IMR-90 (cell line): Measurements from ENCODE around the gene AVP. TPM values are rescaled to one million over a fixed set of nuclear protein-coding genes. Genes with fewer than 3 reads are reported as not detected.

Source experiments
- ATAC-seq: fragments of 200-7000 bp; cut with Tn5 transposase; 2 replicates; pipeline ENCODE4 v1.9.1; 2020; ENCODE audit warnings: low read depth, mild to moderate bottlenecking, moderate library complexity
- BruUV-seq: library from RNA; stranded (reverse); fragments of 400-500 nt; replicated peaks from 2 replicates; lab custom pipeline; 2021; lab: Mats Ljungman, UMichigan
- CTCF ChIA-PET: fragments of 300-600 bp; formaldehyde crosslinking; extraction: SDS; loops from one replicate; lab custom pipeline; 2021; ENCODE audit warnings: antibody characterized with exemption; lab: Yijun Ruan, JAX
- POLR2A ChIA-PET: fragments of 300-600 bp; sonication (Branson Sonifier 250); formaldehyde crosslinking; loops from one replicate; lab custom pipeline; 2022; ENCODE audit warnings: antibody characterized with exemption; ENCODE audit not compliant: unreplicated experiment; lab: Charles Lee
- DNase-seq: peaks from one replicate; pipeline ENCODE4 v3.0.0; 2013
- H2AFZ ChIP-seq: replicated peaks from 2 replicates; pipeline ENCODE3; 2013; ENCODE audit warnings: low read length, mild to moderate bottlenecking; ENCODE audit not compliant: poor library complexity
- H2AK5ac ChIP-seq: 2 replicates; pipeline ENCODE4 v1.6.1; 2013; ENCODE audit warnings: low read depth, low read length, inconsistent platforms
- H2AK9ac ChIP-seq: replicated peaks from 2 replicates; pipeline ENCODE3; 2013; ENCODE audit warnings: mild to moderate bottlenecking, low read depth, low read length, moderate library complexity; ENCODE audit not compliant: poor library complexity
- H2BK120ac ChIP-seq: 2 replicates; pipeline ENCODE4 v1.6.1; 2013; ENCODE audit warnings: low read depth, low read length, inconsistent platforms
- H2BK15ac ChIP-seq: 3 replicates; pipeline ENCODE4 v1.6.1; 2013; ENCODE audit warnings: low read depth, low read length, inconsistent platforms
- H2BK20ac ChIP-seq: 2 replicates; pipeline ENCODE4 v1.6.1; 2013; ENCODE audit warnings: low read depth, mild to moderate bottlenecking, inconsistent platforms, low read length, moderate library complexity
- H2BK5ac ChIP-seq: 2 replicates; pipeline ENCODE4 v1.6.1; 2013; ENCODE audit warnings: mild to moderate bottlenecking, low read depth, low read length, inconsistent platforms; ENCODE audit not compliant: poor library complexity, severe bottlenecking
- H3K14ac ChIP-seq: replicated peaks from 2 replicates; pipeline ENCODE4 v1.6.1; 2013; ENCODE audit warnings: low read depth, low read length, inconsistent platforms
- H3K18ac ChIP-seq: 2 replicates; pipeline ENCODE4 v1.6.1; 2013; ENCODE audit warnings: low read depth, low read length, control low read depth
- H3K23ac ChIP-seq: 2 replicates; pipeline ENCODE4 v1.6.1; 2013; ENCODE audit warnings: low read depth, low read length, inconsistent platforms
- H3K27ac ChIP-seq: 2 replicates; pipeline ENCODE4 v1.5.1; 2013; ENCODE audit warnings: mild to moderate bottlenecking, control low read depth, low read length; ENCODE audit not compliant: insufficient read depth
- H3K27me3 ChIP-seq: 2 replicates; pipeline ENCODE4 v1.6.1; 2013; ENCODE audit warnings: low read length; ENCODE audit not compliant: control insufficient read depth, insufficient read depth
- H3K36me3 ChIP-seq: 2 replicates; pipeline ENCODE4 v1.6.1; 2013; ENCODE audit warnings: low read length, mixed read lengths; ENCODE audit not compliant: control insufficient read depth, insufficient read depth
- H3K4ac ChIP-seq: 2 replicates; pipeline ENCODE4 v1.6.1; 2013; ENCODE audit warnings: low read depth, low read length, inconsistent platforms
- H3K4me1 ChIP-seq: 2 replicates; pipeline ENCODE4 v1.6.1; 2013; ENCODE audit warnings: low read length, mixed read lengths; ENCODE audit not compliant: control insufficient read depth, insufficient read depth
- H3K4me2 ChIP-seq: 2 replicates; pipeline ENCODE4 v1.6.1; 2013; ENCODE audit warnings: low read depth, mild to moderate bottlenecking, control low read depth, low read length, moderate library complexity
- H3K4me3 ChIP-seq: 2 replicates; pipeline ENCODE4 v1.5.1; 2013; ENCODE audit warnings: low read depth, mild to moderate bottlenecking, control low read depth, low read length, moderate library complexity; ENCODE audit not compliant: insufficient read depth
- H3K56ac ChIP-seq: 2 replicates; pipeline ENCODE4 v1.6.1; 2013; ENCODE audit warnings: low read length, inconsistent platforms; ENCODE audit not compliant: insufficient read depth; ENCODE audit errors: extremely low read depth
- H3K79me1 ChIP-seq, 2 experiments: 2 replicates each; pipeline ENCODE4 v1.6.1; 2013; ENCODE audit warnings: low read length in 2 of 2, inconsistent platforms in 1 of 2, low read depth in 1 of 2
- H3K9ac ChIP-seq: 2 replicates; pipeline ENCODE4 v1.6.1; 2013; ENCODE audit warnings: low read depth, low read length, control low read depth
- H3K9me1 ChIP-seq: 2 replicates; pipeline ENCODE4 v1.6.1; 2013; ENCODE audit warnings: low read length, inconsistent platforms; ENCODE audit not compliant: insufficient read depth
- H3K9me3 ChIP-seq: 2 replicates; pipeline ENCODE4 v1.6.1; 2013; ENCODE audit warnings: low read length; ENCODE audit not compliant: control insufficient read depth, insufficient read depth
- H4K20me1 ChIP-seq: 2 replicates; pipeline ENCODE4 v1.6.1; 2013; ENCODE audit warnings: low read length, inconsistent platforms; ENCODE audit not compliant: insufficient read depth
- H4K5ac ChIP-seq: 2 replicates; pipeline ENCODE4 v1.6.1; 2013; ENCODE audit warnings: mild to moderate bottlenecking, low read depth, low read length, control low read depth
- H4K8ac ChIP-seq, 2 experiments: 2 replicates each; pipeline ENCODE4 v1.6.1; 2013; ENCODE audit warnings: low read depth in 2 of 2, low read length in 2 of 2, control low read depth in 1 of 2, inconsistent platforms in 1 of 2
- H4K91ac ChIP-seq: 2 replicates; pipeline ENCODE4 v1.6.1; 2013; ENCODE audit warnings: low read depth, low read length, inconsistent platforms; ENCODE audit not compliant: insufficient read depth
- CHD1 ChIP-seq: IDR thresholded peaks from 2 replicates; pipeline ENCODE4 v1.6.1; 2012; ENCODE audit warnings: low read depth, low read length, improper control_type of control experiment
- FOS ChIP-seq: fragments of 150-350 bp; IDR thresholded peaks from 2 replicates; pipeline ENCODE4 v1.6.1; 2016; ENCODE audit warnings: low read depth, low read length
- WGBS, 2 experiments: methylation state at CpG; one replicate each; pipeline versions ENCODE4 v1.1.5 to v1.1.7; 2013; ENCODE audit warnings: missing lambda C conversion rate in 2 of 2; ENCODE audit not compliant: insufficient read length in 1 of 2; ENCODE audit errors: extremely low coverage in 2 of 2; 5-methylcytosine and 5-hydroxymethylcytosine counted together
- dilution Hi-C: fragments of 300-500 bp; cut with HindIII; formaldehyde crosslinking; loops from one replicate; pipeline ENCODE4 v1.14.3; 2018; ENCODE audit warnings: low sequenced_read_pairs; ENCODE audit not compliant: unreplicated experiment
- in situ Hi-C: fragments of 300-500 bp; cut with MboI; formaldehyde crosslinking; loops from 3 replicates; pipeline ENCODE4 v1.14.3; 2019; ENCODE audit warnings: low sequenced_read_pairs, inconsistent platforms, mixed read lengths
- intact Hi-C: fragments of 100-400 bp; cut with micrococcal nuclease; formaldehyde crosslinking; loops from 2 replicates; pipeline ENCODE4 v1.10.0; 2022
- polyA plus RNA-seq, 3 experiments: library from polyadenylated mRNA; depleted of rRNA; stranded (reverse); fragments of >200 nt; gene quantifications; 2 replicates each; pipeline ENCODE4 v1.2.3, GENCODE V29; 2012; ENCODE audit warnings: low replicate concordance in 1 of 3
- total RNA-seq: library from RNA; depleted of rRNA; stranded (reverse); fragments of >200 nt; gene quantifications from 2 replicates; pipeline ENCODE4 v1.2.3, GENCODE V29; 2012

The AVP gene
- total and polyA plus RNA-seq, 2 of the 4 experiments (the other 2 are of a cell fraction) = not detected

DNA sequence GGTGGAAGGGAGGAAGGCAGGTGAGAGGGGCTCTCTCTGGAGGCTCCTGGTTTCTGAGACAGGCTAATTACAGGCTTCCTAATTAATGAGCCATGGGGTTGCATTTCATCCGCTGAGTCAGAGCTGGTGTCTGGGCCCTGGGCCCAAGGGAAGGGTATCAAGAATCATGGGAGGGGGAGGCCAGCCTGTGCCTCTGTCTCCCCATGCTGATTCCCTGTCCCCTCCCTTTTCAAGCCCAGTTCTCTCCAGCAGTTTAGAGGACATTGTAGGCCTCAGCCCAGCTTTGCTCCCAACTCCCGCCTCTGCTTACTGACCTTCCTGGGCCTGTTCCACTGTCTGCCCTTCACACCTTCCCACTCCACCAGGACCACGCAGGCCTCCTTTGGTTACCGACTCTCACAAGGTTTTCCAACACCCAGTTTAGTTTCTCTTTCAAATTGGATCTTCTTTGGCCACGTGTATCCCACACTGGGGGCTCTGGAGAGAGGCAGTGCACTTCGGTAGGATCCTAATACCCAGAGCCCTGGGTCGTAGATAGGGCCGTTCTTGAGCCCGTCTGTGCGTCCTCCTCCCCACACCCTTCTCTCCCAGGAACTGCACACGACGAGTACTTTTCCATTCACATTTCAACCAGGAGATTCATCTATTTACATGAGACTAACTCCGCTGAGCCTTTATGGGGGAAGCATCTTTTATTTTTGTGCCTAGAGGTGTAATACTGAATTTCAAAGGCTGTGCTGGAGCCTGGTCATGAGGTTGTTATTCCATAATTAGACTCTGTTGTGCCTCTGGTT lies 18.2 kb upstream of the AVP start:
- Histone ChIP-seq H2AFZ (no peak overlapping the region), H3K9ac (no peak overlapping the region), H2AK9ac (no peak overlapping the region), H2AK5ac (no peak overlapping the region), H3K23ac (no peak overlapping the region), H4K5ac (no peak overlapping the region), H4K20me1 (no peaks in the 10 kb centered on the region), H3K56ac (no peak overlapping the region), H3K36me3 (peaks cover 8% of the 10 kb centered on the region), H3K79me1 (no peaks in the 10 kb centered on the region), H3K4me1 (no peaks in the 10 kb centered on the region), H2BK20ac (no peak overlapping the region), H3K4me2 (no peak overlapping the region), H4K91ac (no peak overlapping the region), H3K4me3 (no peak overlapping the region), H3K9me3 (no peaks in the 10 kb centered on the region), H3K27ac (no peak overlapping the region), H2BK15ac (no peak overlapping the region), H2BK5ac (no peak overlapping the region), H4K8ac (no peak overlapping the region), H3K27me3 (no peaks in the 10 kb centered on the region; the same call in 1 of the 2 replicates), H2BK120ac (no peak overlapping the region), H3K4ac (no peak overlapping the region), H3K9me1 (no peaks in the 10 kb centered on the region), H3K14ac (no peak overlapping the region), H3K18ac (no peak overlapping the region)
- no peak for TF ChIP-seq CHD1
- no peak for TF ChIP-seq FOS
- BruUV-seq = no TSS peak
- CTCF ChIA-PET = interaction anchor here (0.9 kb wide), 1 partner anchor 25 kb away, joined by 4 read pairs; no protein-coding TSS in a partner anchor
- dilution Hi-C loops (no loop called here), intact Hi-C loops (no loop called here), in situ Hi-C loops (no loop called here)
- WGBS, 2 experiments = 80% methylated on average over 2 of the region's 13 CpGs; no CpG with 5 or more reads in 1 of the 2 experiments
- POLR2A ChIA-PET = no interaction called here
- ATAC-seq (no peak), DNase-seq (no peak)
